Endometrial microvascular endothelial cells (primary cell): ENCODE measurements around the gene DHRSX. TPM values are rescaled to one million over a fixed set of nuclear protein-coding genes. Genes with fewer than 3 reads are reported as not detected.
"Not testable (repeated sequence)": the region's sequence is repeated elsewhere in the genome, so short reads cannot be mapped to it uniquely, and the experiment has no call there.

ENCODE experiments used
- in situ Hi-C: cut with HindIII; loops from 2 replicates; pipeline ENCODE4 v1.10.0; 2017; ENCODE audit warnings: low sequenced_read_pairs, low pct_unique_long_range_greater_than_20kb; ENCODE audit errors: inconsistent ontology term
- total RNA-seq: library from RNA; depleted of rRNA; stranded (reverse); fragments of >200 nt; gene quantifications from one replicate; pipeline ENCODE4 v1.2.3, GENCODE V29; 2015; ENCODE audit errors: inconsistent ontology term

The DHRSX gene
- total RNA-seq, 1 donor from 2014 or later, result 13.8 TPM

DNA sequence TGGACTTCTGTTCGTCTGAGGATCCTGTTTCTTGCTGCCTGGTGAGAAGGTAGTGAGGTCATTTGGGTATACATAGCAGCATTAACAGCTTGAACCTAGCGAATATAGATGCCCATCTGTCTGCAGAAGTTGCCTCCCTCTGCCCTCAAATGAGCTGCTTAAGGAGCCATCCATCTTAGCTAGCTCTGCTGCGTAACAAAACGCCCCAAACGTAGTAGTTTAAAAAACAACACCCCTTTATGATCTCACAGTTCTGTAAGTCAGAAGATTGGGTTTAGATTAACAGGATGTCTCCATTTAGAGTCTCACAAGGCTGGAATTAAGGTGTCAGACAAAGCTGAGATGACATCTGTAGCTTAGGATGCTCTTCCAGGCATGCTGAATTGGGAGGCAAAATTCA, 185.3 kb downstream of the DHRSX start:
- in situ Hi-C loops, result no loop called here

DNA sequence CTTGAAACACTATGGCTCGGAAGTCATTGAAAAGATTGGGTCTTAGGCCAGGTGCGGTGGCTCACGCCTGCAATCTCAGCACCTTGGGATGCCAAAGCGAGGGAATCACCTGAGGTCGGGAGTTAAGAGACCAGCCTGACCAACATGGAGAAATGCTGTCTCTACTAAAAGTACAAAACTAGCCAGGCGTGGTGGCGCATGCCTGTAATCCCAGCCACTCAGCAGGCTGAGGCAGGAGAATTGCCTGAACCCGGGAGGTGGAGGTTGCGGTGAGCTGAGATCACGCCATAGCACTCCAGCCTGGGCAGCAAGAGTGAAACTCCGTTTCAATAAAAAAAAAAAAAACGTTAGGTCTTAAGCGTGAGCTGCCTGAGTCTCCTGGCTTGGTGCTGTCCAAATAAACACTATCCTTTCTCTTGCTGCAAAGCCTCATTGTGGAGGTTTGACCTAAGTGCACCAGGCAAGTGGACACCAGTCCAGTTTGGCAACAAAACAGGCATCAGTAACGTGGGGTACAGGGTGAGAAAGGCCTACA, 185.9 kb downstream of the DHRSX start:
- in situ Hi-C loops, result no loop called here

DNA sequence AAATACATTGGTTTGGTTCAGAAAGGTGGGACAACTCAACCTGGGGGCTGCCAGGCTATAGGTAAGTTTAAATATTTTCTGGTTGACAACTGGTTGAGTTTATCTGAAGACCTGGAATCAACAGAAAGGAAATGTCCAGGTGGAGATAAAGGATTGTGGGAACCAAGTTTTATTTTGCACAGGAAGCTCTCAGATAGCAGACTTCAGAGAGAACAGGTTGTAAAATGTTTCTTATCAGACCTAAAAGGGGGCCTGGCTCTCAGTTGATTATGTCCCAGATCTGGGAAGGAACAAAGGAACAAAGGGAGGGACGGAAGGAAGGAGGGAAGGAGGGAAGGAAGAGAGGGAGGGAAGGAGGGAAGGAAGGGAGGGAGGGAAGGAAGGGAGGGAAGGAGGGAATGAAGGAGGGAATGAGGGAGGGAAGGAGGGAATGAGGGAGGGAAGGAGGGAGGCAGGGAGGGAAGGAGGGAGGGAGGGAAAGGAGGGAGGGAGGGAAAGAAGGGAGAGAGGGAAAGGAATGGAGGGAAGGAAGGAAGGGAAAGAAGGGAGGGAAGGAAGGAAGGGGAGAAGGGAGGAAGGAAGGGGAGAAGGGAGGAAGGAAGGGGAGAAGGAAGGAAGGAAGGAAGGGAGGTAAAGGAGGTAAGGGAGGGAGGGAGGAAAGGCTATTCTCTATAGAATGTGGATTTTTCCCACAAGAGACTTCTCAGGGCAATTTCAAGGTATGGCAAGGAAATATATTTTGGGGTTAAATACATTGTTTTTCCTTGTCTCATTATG, 186.7 kb downstream of the DHRSX start:
- in situ Hi-C loops, result no loop called here

DNA sequence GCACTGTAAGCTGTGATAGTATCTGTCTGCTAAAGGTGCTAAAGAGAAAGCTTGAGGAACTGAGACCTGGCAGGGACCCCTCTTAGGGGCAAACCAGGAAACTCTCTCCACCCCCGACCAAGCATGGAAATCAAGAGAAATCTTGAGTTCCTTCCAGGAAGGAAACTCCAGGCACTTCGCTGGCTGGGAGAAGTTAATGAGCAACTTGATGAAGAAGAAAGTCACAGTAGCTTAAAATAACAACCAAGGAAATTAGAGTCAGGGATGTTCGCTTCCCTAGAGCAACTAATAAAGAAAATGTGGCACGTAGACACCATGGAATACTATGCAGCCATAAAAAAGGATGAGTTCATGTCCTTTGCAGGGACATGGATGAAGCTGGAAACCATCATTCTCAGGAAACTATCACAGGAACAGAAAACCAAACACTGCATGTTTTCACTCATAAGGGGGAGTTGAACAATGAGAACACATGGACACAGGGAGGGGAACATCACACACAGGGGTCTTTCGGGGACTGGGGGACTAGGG, 188.7 kb downstream of the DHRSX start:
- in situ Hi-C loops, result not testable (repeated sequence)

DNA sequence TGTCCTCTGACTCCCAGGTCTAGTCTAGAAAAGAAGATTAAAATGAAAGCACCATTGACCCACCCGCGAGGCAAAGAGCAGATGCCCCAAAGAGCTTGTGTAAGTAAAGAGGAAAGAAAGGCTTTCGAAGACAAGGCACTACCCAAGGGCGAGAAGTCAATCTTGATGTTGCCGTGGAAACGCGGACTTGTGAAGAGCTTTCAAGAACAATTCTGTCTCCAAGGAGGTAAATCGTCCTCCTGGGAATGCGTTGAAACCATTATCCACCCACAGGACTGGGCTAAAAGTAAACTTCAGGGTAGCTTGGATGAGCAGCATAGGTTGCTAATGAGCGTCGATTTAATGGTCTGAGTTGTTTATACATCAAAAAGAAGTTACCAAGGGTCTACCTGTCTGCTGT, 189.3 kb downstream of the DHRSX start:
- in situ Hi-C loops, result no loop called here

DNA sequence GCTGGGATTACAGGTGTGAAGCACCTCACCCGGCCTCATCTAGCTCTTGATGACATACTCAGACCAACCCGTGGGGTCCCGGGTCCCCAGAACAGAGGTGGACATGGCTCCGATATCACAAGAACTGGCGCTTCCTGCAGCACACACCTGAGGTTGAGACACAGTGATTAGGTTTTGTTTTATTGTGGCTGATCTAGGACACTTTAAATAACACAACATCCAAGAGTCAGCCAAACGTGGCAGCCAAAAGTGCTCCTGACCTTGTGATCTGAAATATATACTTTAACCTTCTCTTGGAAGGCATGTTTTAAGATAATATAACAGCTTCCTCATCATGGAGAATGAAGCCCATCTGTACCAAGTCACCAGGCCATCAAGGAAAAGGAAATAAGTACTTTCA, 198.9 kb downstream of the DHRSX start:
- in situ Hi-C loops, result no loop called here

DNA sequence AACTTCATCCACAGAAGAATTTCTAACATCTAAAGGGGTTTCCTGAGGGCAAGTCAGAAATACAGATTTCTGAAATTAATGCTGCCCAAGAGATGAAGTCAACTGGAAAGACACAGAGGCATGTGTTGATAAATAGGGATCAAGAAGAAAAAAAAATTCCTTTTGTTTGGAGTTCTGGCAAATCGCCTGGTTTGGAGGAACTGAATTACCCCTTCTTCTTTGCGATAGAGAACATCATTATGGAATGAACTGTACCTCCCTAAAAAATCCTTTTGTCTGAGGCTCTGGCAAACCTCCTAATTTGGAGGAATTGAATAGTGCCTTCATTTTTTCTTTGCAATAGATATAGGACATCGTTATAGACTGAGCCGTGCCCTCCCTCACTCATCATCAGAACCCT, 200.9 kb downstream of the DHRSX start:
- in situ Hi-C loops, result no loop called here

DNA sequence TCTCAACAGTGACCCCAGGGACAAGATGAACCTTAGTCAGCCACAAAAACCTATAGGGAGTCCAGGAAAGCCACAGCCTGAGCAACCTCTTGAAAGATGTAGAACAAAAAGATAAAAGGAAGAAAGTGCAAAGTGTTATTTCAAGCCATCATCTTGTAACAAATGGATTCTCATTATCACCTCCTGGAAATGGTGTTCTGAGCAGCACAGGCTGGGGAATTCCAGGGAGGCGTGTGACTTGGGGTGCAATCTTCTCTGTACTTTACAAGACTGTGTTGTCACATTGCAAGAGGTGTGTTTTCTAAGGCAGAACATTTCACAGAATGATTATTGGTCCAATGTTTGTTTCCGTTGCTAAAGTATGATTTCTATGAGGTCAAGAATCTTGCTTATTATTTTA, 214.0 kb downstream of the DHRSX start:
- in situ Hi-C loops, result no loop called here

DNA sequence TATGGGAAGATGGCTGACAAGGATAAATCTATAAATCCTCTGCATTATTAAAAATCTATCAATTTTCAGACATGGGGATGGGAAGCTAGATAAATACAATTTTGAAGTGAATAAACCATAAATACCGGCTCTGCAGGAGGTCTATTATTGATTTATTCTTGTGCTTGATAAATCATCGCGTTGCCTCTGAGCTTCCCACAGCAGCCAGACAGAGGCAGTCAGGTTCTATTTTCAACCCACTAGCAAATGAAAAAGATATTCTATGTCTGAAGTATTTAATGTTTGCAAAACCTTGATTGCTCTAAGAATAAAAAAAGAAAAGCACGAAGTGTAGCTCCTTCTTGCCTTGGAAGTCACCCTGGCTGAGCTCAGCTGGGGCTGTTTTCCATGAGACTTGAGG, 216.2 kb downstream of the DHRSX start:
- in situ Hi-C loops, result no loop called here

DNA sequence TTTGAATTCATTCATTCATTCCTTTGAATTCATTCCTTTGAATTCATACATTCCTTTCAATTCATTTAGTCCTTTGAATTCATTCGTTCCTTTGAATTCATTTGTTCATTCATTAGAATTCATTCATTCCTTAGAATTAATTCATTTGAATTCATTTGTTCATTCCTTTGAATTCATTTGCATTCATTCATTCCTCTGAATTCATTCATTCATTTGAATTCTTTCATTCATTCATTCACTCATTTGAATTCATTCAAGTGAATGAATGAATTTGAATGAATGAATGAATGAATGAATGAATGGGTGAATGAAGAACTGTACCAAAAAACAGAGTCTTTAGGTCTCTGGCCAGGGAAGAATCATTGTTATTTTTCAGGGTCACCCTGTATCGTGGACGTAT, 216.6 kb downstream of the DHRSX start:
- in situ Hi-C loops, result no loop called here

DNA sequence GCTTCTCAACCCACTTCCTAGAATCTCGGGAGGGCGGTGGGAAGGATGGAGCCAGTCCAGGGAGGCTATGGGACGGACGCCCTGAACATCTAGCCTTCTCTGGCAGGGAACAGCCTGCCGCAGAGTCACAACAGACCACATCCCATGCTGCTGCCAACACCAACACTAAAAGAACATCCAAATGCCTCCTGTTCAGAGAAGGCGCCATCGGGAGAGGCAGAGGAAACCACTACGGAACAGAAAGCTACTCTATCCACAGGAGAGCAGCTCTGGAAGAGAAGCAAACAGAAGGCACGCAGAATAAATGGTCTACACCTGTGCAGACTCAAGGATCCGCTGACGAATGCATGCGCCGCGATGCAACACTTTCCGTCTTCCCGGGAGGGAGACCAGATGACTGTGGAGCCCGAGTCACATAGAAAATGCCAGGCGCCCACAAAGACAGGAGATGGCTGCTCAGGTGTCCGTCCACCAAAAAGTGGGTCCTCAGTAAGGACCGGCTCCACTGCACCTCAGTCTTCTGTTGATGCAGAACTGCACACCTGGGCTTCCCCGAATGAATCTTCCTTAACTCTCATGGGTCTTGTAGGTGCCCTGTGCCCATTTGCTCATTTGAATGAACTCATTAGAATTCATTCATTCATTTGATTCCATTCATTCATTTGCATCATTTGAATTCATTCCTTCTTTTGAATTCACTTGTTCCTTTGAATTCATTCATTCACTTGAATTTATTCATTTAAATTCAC, 217.5 kb downstream of the DHRSX start:
- in situ Hi-C loops, result no loop called here

DNA sequence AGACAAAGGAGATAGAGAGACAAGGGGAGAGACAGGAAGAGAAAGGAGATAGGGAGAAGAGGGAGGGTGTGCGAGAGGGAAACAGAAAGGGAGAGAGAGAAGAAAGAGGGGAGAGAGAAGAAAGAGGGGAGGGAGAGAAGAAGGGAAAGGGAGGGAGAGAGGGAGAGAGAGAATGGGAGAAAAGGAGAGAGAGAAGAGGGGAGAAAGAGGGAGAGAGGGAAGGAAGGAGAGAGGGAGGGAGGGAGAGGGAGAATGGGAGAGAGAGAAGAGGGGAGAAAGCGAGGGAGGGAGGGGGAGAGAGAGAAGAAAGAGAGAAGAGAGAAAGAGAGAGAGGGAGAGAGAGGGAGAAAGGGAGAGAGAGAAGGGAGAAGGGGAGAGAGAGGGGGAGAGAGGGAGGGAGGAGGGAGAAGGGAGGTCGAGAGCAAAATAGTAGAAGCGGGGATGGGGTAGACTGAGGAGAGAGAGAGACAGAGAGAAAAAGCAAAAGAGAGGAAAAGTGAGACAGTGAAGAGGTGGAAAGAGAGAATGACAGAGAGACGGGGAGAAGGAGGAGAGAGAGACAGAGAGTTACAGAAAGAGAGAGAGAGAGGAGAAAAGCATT, 218.2 kb downstream of the DHRSX start:
- in situ Hi-C loops, result no loop called here

DNA sequence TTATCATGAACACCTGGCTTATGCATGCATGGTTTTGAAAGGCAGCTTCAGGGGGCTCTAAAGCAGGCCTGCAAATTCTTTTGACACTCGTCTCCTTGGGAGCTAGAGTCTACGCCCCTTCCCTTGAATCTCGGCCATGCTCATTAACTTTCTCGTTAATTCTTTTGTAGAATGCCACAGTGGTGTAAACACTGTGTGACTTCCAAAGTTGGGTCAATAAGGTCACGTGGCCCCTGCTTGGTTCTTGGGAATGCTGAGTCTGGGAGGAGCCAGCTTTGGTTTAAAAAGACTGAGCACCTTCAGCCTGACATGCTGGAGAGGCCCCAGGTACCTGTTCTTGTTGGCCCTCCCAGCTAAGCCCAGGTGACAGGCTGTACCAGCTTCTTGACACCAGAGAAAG, 228.4 kb downstream of the DHRSX start:
- in situ Hi-C loops, result no loop called here

DNA sequence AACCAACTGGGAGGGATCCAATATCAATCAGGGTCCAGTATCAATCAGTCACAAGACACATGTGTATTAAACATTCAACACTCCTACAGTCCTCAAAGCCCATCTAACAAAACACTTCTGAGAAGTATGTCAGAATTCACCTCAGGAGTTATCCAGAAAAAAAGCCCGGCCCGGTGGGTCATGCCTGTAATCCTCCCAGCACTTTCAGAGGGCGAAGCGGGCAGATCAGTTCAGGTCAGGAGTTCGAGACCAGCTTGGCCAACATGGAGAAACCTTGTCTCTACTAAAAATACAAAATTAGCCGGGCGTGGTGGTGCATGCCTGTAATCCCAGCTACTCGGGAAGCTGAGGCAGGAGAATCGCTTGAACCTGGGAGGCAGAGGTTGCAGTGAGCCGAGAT, 229.2 kb downstream of the DHRSX start:
- in situ Hi-C loops, result not testable (repeated sequence)

DNA sequence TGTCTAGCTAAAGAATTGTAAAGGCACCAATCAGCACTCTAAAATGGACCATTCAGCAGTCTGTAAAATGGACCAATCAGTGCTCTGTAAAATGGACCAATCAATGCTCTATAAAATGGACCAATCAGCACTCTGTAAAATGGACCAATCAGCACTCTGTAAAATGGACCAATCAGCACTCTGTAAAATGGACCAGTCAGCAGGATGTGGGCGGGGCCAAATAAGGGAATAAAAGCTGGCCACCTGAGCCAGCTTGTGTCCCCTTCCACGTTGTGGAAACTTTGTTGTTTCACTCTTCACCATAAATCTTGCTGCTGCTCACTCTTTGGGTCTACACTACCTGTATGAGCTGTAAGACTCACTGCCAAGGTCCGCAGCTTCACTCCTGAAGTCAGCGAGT, 230.0 kb downstream of the DHRSX start:
- in situ Hi-C loops, result not testable (repeated sequence)

DNA sequence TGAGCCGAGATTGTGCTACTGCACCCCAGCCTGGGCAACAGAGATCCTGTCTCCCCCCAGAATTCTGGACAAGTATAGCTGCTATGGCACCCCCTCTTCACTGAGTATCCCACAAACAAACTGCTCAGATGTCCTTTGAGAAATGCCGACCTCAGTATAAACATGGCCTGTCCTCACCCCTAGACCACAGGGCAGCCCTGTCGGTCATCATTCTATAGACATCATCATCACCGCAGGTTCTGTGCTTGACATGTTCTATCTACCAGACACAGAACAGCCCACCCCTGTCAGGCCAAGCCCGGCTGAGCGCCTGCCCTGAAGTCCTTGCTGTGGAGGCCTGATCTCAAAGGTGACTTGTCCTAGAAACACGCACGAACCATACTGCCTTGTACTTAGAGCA, 232.9 kb downstream of the DHRSX start:
- in situ Hi-C loops, result no loop called here

DNA sequence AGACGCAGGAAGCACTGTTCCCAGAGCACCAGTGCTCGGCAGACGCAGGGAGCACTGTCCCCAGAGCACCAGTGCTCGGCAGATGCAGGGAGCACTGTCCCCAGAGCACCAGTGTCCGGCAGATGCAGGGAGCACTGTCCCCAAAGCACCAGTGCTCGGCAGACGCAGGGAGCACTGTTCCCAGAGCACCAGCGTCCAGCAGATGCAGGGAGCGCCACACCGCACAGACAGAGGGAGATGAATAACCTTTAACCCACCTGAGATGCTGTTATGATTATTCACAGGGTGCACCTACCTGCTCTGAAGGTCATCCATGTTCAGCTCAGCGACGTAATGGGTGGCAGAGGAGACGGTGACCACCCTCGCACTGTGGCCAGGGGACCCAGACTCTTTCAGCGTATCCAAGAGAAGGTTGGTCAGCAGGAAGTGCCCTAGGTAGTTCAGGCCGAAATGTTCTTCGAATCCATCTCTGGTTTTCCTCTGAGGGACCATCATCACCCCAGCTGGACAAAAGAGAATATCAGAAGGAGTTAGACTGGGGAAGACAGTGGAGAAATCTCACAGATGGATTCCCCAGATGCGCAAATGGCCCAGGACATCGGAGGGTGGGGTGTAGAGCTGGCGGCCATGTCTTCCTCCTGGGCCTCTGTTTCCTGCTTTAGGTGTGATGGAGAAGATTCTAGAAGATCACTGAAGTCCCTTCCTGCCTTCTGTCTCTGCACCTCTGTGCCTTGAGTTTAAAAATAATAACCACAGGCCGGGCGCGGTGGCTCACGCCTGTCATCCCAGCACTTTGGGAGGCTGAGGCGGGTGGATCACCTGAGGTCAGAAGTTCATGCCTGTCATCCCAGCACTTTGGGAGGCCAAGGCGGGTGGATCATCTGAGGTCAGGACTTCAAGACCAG, 234.1 kb downstream of the DHRSX start:
- in situ Hi-C loops, result no loop called here

DNA sequence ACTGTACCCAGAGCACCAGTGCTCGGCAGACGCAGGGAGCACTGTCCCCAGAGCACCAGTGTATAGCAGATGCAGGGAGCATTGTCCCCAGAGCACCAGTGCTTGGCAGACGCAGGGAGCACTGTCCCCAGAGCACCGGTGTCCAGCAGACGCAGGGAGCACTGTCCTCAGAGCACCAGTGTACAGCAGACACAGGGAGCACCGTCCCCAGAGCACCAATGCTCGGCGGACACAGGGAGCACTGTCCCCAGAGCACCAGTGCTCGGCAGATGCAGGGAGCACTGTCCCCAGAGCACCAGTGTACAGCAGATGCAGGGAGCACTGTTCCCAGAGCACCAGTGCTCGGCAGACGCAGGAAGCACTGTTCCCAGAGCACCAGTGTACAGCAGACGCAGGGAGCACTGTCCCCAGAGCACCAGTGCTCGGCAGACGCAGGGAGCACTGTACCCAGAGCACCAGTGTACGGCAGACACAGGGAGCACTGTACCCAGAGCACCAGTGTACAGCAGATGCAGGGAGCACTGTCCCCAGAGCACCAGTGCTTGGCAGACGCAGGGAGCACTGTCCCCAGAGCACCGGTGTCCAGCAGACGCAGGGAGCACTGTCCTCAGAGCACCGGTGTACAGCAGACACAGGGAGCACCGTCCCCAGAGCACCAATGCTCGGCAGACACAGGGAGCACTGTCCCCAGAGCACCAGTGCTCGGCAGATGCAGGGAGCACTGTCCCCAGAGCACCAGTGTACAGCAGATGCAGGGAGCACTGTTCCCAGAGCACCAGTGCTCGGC, 234.9 kb downstream of the DHRSX start:
- in situ Hi-C loops, result not testable (repeated sequence)
